Inferior parietal cortex (tissue), 1 donor: Measurements from ENCODE around the gene C4BPA.
A peak's percentile ranks its signal among the peaks of the same experiment; 100 is the strongest.

Experiments
- DNase-seq: peaks from one replicate; pipeline ENCODE4 v3.0.0-alpha.2; 2016; ENCODE audit errors: extremely low spot score

The C4BPA gene

GRCh38 chr1:207077470-207078377, 26.3 kb upstream of the C4BPA start:
- DNase-seq, result peak; percentile 95

- no peak for DNase-seq
These were observed 25.4 kb upstream of the C4BPA start for GRCh38 chr1:207078578-207079132.

GRCh38 chr1:207079706-207080241, 24.3 kb upstream of the C4BPA start:
- DNase-seq, result no peak

DNA sequence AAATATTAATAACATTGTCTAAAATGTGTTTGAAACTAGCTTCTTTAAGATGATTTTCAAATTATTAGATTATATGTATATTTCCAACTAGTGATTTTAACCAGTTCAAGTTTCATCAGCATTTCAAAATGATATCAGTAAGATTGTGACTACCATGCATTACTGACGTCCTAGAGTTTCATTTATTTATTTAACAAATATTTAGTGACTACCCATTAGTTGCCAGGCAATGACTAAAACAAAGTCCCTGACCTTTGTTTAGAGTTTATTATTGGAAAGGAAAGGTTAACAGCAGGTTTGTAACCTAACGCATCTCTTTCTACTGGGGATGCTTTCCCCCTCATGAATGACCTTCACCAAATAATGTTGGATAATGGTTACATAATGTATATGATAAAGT, 22.9 kb upstream of the C4BPA start:
- DNase-seq, result no peak

- DNase-seq, result no peak
These were observed 22.2 kb upstream of the C4BPA start for GRCh38 chr1:207081806-207082205.

DNA sequence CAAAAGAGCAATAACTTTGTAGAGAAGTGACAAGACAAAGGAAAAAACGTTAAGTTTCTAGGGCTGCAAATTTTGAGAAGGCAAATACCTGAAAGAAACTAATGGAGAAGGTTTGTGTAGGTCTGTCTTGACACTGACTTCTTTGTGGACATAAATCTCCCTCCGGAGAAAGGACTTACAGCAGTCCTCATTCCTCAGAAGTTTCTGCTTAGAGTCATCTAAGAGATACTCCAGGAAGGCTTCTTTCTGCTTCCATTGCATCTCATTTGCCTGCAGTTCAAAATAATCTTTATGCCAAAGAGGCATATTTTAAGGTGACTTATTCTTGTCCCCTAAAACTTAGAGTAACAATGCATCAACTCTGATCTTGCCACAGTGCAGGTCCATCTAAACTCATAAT, 19.8 kb upstream of the C4BPA start:
- DNase-seq, result no peak

DNA sequence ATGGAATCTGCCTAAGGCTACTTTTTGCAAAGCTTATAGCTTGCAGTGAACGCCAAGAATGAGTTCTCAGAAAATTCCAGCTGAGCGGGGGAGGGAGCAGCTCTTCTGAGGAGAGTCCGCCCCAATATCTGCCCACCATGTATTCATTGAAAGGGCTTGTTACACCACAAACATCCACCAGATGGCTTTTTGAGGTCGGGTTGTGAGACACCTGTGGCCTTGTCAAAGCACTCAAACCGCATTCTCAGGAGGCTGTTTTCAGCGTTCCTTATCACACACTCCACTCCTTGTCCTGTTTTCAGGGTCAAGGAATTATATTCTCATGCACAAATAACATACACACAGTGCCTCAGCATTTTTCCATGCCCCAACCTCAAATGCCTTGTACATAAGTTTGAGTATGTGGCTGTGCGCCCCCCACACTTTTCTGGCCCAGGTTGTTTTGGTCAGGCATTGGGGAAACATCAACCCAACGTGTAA, 19.3 kb upstream of the C4BPA start:
- peak; percentile 80 for DNase-seq

GRCh38 chr1:207085887-207086286, 18.1 kb upstream of the C4BPA start:
- DNase-seq, result no peak

GRCh38 chr1:207088161-207088560, 15.9 kb upstream of the C4BPA start:
- no peak for DNase-seq

DNA sequence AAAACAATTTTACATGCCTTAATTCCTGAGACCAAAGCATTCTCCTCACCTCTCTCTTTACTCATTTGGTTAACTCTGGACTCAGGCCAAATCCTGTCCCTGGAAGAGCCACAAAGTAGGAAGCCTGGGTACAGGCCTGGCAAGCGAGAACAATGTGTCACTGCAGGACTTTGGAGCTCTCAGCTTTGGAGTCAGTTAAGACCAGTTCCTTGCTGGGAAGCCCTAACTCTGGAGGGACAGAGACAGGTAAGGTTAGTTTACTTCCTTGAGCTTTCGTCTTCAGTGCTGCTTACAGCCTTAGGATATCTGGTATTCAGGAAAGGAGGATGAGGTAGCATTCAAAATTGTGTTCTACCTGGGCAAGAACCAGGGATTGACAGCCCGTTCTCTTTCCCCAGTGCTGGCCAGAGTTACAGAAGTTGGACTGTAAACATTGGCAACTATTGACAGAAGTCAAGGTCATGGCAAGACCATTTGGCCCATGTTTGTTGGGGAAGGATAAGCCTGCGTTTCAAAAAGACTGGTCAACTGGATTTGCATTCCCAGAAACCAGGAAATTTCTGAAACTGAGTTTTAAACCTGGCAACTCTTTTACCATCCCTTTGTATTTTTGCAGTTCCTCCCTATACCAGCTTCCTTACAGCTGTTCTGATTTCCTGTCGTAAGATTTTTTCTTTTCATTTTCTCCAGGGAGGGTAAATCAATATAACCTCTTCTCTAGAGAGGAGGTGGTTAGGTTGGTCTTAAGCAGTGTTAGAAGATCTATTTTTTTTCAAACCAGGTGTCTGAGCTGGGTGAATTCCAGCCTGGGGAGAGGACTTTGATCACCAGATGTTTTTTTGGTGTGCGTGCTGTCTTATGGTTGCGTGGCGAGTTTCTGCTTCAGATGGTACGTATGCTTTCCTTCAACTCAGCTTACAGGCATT, 15.1 kb upstream of the C4BPA start, which contains the start of gene C4BPB:
Gene C4BPB, plus strand, starts transcription at position 160 of the 926 bp plus-strand sequence. Its CDS starts 672 bp downstream, at position 832.
- no peak for DNase-seq

DNA sequence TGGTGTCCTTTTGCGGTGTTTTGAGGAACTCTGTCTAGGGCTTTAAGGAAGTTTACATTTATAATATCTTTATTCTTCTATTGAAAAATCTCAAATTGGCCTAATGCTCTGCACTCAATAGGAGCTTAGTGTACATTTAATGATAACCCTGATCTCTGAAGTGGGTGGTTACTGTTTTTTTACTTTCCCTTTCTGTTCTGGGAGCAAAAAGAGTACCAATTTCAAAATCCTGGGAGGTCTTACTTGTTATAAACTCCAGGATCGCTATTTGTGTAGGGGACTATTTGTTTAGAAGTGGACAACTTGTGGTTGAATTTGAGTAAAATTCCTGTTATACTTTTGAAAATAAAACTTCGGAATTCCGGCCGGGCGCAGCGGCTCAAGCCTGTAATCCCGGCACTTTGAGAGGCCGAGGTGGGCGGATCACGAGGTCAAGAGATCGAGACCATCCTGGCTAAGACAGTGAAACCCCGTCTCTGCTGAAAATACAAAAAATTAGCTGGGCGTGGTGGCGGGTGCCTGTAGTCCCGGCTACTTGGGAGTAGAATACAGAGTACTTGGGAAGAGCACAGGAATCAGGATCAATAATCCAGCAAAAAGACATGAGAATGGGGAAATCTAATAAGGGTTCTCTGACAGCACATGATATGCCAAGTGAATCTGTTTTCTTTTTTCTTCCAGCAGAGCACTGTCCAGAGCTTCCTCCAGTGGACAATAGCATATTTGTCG, 14.2 kb upstream of the C4BPA start:
- no peak for DNase-seq

- DNase-seq, result no peak
These were observed 12.7 kb upstream of the C4BPA start for GRCh38 chr1:207091200-207091908.

- DNase-seq, result no peak
These were observed 10.1 kb upstream of the C4BPA start for GRCh38 chr1:207093944-207094343.

GRCh38 chr1:207097871-207098324, 6.1 kb upstream of the C4BPA start:
- DNase-seq, result no peak

DNA sequence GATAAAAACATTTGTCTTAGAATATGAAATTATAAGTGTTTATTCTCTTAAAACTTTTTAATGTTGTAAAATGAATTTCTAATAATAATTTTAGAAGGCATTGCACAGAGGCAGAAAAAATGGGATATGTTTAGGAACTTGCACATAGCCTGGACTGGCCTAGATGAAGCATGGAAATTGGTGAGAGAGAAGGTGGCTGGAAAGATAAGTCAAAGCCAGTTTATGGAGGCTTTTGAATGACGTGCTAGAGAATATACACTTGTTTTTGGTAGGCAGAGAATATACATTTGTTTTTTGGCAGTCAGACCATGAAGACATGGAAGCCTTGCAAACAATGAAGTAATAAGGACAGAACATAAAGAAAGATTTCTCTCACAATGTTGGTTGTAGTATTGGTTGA, 2.3 kb upstream of the C4BPA start:
- no peak for DNase-seq

GRCh38 chr1:207102146-207102545, 1.9 kb upstream of the C4BPA start:
- DNase-seq, result no peak

DNA sequence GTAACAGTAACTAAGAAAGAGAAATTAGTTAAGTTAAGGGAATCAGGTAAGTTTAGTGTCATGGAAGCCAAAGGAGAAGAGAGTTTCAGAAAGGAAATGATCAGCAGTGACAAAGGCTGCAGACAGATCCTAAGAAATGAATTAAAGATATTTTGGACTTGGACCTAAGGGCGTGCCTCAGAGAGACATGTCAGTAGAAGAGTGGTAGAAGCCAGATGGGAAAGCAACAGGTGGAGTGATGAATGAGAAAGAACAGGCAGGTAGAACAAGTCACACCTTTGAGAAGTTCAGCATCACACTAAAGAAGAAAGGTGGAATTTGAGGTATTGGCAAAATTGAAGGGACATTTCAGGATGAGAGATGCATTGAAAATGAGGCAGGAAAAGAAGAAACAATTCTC, 1.4 kb upstream of the C4BPA start:
- no peak for DNase-seq

GRCh38 chr1:207109004-207109403, 5.0 kb downstream of the C4BPA start:
- no peak for DNase-seq

- DNase-seq, result no peak
These were observed 8.7 kb downstream of the C4BPA start for GRCh38 chr1:207112616-207113296.

GRCh38 chr1:207115269-207115668, 11.2 kb downstream of the C4BPA start:
- no peak for DNase-seq
